Stimulated activated CD8-positive, alpha-beta memory T cell treated with anti-CD3 and anti-CD28 coated beads, Interleukin-7, amount 100 ng/mL, for 24 hours (primary cell): ENCODE measurements around the gene SERPINA1.

Experiments used
- DNase-seq: peaks from one replicate; pipeline ENCODE4 v3.0.0-alpha.2; 2020; ENCODE audit warnings: low read depth

The SERPINA1 gene

DNA sequence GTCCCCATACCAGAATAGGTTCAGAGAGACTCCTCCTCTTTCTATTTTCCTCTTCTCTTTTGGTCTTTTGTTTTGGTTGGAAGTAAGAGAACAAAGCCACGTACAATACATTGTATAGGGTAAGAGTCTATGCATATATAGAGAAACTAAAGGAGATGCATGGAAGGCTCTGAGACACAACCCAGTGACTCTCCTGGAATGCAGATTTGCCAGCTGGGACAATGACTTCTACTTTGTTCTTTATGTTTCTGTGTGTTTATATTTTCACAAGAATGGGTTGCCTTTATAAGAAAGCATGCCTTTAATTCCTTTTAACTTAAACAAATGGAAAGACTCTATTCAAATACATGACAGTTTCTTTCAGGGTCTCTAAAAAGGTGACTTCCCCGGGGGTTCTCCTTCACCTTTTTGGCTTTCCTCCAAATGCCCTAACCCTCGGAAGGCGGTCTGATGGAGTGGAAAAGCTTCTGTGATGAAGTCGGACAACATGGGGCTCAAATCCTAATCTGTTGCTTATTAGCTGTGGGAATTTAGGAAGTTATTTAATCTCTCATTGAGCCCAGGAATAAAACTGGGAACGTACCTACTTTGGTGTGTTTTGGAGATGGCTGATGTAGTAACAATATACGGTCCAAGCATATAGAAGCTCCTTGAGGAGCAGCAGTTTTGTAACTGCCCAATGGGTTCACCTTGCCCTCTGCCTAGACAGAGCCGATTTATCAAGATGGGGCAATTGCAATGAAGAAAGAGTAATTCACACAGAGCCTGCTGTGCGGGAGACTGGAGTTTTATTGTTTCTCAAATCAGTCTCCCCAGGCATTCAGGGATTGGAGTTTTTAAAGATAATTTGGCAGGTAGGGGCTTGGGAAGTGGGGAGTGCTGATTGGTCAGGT lies 9.1 kb upstream of the SERPINA1 start:
- DNase-seq: no peak

DNA sequence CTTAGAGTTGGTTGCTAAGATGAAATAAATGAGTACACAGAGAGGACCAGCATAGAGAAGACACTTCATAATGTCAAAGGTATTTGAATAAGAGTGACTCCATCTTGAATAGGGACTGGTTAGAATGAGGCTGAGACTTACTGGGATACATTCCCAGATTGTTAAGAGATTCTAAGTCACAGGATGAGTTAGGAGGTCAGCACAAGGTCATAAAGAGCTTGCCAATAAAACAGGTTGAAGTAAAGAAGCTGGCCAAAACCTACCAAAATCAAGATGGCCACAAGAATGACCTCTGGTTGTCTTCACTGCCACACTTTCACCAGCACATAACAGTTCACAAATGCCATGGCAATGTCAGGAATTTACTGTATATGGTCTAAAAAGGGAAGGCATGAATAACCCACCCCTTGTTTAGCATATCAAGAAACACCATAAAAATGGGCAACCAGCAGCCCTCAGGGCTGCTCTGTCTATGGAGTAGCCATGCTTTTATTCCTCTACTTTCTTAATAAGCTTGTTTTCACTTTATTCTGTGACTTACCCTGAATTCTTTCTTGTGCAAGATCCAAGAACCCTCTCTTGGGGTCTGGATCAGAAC lies 8.3 kb upstream of the SERPINA1 start:
- DNase-seq: no peak

DNA sequence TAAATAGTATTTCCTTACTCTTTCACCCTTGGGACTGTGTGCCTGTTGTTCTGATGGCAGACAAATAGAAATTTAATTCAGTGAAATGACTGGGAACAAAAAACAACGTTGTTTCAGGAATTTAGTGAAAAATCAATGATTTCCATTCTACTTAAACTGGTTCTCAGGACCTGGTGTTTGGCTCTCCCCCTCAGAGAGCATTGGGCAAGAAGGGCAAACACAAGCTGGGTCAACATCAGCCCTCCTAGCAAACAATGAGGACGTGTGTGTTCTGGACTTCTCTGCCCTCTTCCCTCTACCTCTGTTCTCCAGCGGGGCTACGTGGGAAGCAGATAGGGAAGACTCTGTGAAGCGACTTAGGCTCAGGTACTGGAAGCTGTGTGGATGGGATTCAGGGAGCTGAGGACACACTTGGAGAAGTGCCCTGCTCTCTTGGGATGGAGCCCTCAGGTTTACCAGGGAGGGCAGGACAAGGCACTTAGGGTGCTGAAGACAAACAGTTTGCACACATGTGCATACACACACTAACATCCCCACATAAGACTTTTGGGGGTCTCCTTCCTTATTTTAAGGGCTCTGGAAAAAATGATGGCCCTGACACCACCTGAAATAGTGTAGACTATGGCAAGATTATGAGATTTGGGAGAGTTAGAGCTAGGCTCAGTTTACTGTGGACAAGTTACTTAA lies 7.6 kb upstream of the SERPINA1 start:
- no peak for DNase-seq

DNA sequence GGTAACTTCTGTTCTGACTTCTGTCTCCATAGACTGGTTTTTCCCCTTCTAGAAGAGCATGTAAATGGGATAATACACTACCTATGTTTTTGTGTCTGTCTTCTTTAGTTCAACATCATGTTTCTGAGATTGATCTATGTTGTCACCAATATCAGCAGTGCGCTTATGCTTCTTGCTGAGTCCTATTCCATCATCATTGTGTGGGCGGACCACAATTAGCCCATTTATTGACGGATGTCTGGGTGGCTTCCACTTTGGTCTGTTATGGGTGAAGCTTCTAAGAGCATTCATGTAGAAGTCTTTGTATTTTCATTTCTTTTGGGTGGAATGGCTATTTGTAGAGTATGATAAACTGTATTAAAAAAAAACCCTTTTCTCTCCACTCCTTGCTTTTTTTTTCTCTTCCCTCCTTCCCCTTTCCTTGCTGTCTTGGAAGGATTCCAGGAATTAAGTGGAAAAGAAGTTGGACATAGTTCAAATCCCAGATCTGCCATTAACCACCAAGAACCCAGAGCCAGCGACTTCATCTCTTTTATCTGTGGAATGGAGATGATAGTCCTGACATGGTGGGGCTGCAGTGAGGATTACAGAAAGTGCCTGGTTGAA lies 7.0 kb upstream of the SERPINA1 start:
- no peak for DNase-seq

DNA sequence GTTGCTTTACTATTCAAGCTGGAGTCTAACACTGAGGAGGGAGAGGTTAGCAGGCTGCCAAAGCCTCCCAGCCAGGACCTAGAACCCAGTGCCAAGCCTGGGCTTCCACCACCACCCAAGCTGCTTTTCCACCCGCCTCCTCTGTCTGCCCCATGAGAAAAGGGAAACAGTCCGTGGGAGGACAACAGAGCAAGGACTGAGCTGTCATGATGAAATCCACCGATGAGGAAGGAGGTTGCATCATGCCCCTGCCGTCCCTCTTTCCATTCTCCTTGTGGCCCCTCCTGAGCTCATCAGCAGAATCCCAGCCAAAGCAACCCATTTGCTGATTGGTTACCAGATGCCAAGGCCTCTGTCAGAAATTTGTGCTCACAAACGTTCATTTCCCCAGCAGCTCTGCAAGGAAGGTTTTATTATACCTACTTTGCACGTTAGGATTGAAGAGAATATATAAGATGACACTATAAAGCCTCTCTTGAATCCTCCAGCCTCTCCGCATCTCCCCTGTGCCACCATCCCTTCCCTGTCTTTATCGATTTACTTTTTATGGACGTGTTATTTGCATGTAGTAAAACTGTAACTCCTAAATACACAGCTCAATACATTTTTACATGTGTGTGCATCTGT lies 6.3 kb upstream of the SERPINA1 start:
- no peak for DNase-seq

DNA sequence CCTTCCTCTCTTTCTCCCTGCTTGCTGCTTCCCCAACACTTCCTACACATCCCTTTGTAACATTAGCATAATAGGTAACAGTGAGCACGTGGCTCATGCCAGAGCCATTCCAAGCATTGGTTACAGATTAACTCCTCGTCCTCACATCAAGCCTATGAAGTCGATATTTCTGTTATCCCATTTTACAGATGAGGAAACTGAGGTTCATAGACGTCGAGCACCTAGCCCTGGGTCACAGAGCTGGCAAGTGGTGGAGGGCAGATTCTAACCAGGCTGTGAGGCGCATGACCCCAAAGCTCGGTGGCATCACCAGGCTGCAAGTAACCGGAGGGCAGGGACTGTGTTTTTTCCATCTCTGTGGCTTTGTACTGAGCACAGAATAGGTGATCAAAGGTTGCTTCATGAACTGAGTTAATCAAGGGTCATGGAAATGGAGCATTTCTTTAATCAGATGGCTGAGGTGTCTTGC lies 5.7 kb upstream of the SERPINA1 start:
- DNase-seq: no peak

DNA sequence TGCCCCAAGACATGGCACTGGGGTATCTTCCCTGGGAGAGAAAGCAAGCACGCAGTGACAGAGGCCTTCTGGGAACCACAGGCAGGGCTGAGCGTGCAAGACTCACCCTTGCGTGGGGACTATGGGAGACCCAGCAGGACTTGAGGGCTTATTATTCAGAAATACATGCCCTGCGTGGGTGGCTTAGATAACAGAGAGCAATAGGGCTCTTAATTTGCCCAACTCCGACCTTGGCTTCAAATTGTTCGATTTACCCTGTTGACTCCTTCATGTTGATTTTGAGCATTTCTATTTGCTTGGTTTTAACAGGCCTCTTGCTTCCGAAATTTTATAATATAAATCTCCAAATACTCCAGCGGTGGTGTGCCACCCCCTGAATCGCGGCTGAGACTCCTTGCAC lies 5.1 kb upstream of the SERPINA1 start:
- DNase-seq: no peak

DNA sequence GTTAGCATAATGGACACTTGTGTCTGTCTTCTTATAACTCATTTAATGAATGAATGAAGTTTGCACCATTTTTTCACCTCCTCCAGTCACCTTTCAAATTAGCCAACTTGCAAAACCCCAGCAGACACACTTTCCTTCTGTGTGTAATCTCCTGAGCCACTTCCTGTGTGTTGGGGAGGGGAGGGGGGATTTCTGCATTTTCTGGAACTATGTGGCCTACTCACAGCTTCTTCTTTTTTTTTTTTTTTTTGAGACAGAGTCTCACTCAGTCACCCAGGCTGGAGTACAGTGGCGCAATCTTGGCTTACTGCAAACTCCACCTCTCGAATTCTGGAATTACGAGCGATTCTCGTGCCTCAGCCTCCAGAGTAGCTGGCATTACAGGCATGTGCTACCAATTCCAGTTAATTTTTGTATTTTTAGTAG lies 4.1 kb upstream of the SERPINA1 start:
- no peak for DNase-seq

DNA sequence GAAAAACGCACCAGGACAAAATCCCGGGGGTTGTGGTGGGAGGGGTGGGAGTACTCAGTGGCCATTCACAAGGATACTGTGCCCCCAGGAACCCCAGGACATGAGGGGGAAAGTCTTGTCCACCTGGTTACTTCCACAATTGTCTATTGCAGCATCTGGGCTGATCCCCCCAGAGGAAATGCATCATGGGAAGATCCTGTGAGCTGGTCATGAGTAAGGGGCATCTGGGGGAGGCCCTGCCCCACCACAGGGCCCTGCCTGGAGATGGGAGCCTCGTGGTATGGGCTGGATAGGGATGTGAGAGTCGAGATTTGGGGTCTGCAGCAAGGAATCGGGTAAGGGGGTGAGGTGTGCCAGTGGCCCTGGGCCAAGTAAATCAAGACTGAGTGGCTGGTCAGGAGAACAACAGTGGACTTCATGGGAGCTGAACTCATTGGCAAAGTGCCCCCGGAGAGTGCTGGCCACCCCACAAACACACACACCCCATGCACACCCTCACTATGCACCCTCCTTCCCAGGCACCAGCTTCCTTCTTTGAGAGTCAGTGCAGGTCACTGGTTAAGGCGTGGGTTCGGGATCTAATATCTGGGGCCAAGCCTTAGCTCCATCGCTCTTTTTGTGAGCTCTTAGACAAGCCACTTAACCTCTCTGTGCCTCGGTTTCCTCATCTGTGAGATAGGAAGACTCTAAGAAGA lies 3.0 kb upstream of the SERPINA1 start:
- no peak for DNase-seq

DNA sequence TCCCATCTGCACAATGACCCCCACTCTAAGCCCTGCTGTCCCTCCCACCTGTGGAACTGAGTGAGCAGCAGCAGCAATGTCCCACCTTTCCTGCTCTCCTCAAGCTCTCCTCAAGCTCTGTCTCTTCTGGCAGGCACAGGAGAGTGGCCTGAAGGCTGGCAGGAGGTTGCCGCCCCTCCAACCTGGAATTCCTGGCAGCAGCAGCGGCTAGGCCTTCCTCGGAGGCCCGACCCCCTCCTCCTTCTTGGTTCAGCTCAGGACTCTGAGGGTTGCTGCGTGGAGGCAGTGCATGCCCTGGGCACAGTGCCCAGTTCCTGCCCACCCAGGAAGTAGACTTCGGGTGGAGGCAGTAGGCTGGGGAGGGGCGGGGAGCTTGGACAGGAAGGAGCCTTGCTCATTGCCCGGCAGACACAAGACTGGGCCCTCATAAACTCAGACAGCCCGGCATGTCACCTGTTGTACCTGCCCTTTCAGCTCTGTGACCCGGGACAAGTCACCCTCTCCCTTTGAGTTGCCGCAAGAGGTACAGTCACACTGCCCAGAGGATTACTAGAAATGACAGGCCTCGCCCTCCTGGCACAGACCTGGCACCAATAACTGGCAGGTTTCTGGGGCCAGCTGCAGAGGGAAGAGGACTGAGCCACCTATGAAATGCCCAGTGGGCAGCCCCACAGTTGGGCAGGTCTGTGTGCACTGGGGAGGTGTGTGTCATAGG lies 2.1 kb upstream of the SERPINA1 start:
- DNase-seq: no peak

DNA sequence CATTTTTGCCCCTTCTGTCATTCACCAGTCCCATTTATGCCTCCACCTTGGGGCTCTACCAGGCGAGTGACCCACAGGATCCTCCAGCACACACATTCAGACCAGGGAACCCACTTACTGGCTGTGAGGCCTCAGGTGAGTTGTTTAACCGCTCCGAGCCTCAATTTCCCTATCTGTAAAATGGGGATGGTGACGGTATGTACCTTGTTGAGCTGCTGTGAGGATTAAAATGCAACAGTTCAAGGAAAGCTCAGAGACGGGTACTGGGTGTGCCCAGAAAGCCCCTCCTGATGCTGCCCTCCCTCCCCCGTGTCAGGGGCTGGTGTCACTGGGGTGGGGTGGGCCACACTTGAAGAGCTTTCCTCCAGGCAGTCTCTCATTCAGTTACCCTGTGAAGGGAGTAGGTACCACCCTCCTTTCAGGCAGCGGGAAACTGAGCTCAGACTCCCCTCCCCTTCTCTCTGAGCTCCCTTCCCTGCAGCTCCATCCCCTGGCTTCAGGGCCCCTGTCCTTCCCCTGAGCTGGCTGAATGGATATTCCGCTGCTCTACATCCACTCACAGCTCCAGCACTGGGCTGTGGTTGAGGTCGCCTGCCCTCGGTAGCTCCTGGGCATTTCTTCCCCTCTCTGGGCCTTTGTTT lies 1.4 kb upstream of the SERPINA1 start:
- DNase-seq: no peak

DNA sequence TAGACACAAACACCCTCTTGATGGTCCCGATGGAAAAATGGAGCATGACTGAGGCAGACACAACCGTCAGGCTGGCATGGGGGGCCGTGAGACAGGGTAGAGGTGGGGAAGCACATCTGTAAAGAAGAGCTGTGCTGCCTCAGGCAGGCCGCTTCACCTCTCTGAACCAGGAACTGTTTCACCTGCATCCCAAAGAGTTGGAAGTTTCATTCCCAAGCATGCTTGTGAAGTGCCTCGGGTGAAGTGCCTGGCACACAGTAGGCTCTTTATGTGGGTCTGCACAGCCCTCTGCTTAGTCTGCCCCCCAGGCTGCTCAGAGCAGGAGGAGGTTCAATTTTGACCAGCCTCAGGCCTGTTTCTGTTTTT lies 685 bp upstream of the SERPINA1 start:
- DNase-seq: no peak

DNA sequence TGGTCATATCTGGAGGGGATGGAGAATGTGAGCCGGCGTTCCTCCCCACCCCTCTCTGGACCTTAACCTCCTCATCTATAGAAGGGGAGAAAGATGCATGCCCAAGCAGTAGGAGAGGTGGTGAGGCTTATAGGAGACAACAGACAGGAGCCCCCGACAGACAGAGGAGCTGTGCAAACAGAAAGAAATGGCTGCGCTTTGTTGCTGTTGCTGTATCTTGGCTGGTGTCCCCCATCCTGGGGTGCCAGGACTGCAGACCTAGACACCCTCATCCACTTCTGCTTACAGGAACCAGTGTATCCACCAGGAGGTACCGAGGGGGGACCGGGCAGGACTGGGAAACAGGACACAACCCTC lies 397 bp downstream of the SERPINA1 start:
- DNase-seq: no peak

DNA sequence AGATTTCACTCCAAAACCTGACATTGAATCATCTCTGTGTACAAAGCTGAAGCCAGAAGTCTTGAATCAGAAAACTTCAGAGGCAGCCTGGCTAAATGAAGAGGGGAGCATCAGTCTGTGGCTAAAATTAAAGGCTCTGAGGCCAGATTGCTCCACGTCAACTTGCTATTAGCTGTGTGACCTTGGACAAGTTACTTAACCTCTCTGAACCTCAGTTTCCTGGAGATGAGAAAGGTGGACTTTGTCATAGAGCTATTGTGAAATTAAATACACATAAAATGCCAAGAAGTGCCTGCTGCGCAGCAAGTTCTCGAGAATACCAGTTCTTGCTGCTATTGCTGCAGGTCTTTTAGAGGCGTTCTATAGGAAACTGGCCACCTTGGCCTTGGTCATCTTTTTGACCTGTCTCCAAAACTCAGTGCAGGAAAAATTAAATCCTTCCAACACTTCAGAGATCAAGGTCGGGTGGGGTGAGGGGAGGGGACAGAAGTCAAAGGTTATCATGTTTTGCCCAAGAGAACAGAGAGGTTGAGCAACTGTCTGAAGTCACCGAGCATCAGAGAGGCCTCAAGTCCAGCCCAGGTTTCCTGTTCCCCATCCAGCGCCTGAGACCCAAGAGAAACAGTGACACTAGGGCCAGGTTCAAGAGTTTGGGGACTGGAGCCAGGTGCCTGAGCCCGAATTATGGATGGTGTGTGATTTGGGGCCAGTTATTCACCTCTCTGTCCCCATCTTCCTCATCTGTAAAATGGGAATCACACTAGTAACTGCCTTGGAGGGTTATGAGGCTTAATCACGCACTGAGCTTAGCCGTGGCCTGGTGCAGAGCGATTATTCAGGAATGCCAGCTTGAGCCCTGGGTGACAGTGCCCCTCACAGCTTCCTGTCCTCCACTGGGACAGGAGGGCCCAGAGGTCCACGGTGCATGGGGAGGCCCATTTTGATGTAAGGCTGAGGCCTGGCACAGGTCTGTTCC lies 1.1 kb downstream of the SERPINA1 start:
- no peak for DNase-seq

DNA sequence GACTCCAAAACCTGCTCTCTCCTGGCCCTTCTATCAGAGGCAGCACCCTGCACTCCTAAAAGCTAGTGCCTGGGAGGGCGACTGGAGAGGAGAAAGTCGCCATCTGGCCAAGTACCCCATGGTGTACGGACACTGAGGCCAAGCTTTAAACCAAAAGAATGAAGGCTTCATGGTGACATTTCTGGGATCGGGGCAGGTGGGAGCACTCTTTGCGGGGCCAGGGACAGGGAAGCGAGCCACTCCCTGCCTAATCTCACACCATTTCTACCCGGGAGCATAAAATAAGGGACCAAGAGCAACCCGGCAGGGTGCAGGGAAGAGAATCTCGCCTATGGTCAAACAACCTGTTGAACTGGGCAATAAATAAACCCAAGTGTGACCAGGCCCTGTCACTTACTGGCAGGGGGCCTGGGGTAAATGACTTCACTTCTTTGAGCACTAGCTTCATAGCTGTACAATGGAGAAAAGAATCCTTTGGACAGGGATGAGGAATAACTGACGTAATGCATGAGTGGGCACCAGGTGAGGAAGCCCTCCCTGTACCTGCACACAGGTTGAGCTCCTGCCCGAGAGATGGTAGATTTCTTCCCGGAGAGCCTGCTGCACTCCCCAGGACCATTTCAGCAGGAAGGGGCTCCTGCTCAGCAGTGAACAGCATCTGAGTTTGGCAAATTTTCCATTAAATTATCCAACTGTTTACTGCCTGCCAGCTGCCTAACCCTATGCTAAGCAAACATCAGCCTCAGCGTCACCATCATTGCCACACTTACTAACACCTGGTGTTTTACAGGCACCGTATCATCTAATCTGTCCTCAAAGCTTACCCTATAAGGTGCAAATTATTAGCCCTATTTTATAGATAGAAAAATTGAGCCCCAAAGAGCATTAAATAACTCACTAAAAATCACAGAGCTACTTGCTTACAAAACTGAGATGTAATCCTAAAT lies 2.0 kb downstream of the SERPINA1 start:
- no peak for DNase-seq

DNA sequence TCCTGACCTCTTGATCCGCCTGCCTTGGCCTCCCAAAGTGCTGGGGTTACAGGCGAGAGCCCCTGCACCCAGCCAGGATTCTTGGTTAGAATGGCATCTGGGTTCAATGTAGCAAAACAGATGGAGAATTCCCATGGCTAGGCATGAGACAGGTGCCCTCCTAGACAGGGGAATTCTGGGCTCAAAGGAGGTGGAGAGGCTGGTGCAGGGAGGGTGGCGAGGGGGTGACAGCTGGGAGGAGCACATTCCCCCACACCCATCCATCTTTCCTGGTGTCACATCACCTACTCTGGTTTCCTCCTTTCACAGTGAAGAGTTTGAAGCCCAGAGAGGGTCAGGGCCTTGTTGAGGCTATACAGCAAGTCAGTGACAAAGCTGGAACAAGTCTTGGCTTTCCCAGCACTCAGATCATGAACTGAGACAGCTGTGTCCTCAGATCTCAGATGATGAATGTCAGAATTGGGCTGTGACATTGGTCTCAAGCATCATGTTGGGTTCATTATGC lies 2.8 kb downstream of the SERPINA1 start:
- DNase-seq: no peak

DNA sequence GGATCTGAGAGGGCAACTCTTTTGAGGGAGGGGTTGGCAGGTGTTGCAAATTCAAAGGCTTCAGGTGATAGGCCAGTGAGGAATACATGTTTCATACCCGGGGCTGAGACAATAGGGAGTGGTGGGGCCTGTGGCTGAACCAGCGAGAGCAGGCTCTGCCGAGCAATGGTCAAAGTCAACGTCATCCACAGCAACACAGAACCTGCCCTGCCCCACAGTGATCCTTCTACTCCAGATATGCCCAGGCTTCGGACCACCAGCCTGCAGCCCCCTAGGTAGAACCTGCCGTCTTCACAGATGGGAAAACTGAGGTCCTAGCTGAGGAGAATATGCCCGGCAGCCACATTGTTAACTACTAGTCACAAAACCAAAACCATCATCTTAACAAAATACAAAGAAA lies 4.1 kb downstream of the SERPINA1 start:
- no peak for DNase-seq

DNA sequence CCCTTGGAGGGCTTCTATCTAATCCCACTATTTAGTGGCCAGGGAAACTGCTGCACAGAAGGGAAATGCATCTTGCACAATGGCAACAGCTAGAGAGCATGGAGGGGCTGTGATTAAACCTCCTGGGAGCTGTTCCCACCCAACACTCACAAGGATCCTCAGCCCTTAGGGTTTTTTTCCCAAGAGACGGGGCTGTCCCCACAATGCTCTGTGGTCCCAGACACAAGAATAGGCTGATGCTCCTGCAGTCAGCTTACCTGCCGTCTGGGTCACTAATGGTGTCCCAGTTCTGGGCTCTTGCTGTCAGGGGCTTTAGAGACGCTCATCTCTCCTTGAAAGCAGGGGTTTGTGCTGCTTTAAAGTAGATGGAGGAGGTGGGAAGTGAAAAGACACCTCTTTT lies 4.6 kb downstream of the SERPINA1 start:
- DNase-seq: no peak
